Stimulated activated CD4-positive, alpha-beta T cell treated with anti-CD3 and anti-CD28 coated beads, Interleukin-15, amount 100 ng/mL, for 1 hour (primary cell): ENCODE measurements around the gene PMEPA1.

Experiments used
- DNase-seq, 2 donors: peaks; one replicate each; pipeline ENCODE4 v3.0.0-alpha.2; 2020; ENCODE audit warnings: low read depth in 1 of 2, low spot score in 1 of 2

PMEPA1 gene, protein sequence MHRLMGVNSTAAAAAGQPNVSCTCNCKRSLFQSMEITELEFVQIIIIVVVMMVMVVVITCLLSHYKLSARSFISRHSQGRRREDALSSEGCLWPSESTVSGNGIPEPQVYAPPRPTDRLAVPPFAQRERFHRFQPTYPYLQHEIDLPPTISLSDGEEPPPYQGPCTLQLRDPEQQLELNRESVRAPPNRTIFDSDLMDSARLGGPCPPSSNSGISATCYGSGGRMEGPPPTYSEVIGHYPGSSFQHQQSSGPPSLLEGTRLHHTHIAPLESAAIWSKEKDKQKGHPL

DNA sequence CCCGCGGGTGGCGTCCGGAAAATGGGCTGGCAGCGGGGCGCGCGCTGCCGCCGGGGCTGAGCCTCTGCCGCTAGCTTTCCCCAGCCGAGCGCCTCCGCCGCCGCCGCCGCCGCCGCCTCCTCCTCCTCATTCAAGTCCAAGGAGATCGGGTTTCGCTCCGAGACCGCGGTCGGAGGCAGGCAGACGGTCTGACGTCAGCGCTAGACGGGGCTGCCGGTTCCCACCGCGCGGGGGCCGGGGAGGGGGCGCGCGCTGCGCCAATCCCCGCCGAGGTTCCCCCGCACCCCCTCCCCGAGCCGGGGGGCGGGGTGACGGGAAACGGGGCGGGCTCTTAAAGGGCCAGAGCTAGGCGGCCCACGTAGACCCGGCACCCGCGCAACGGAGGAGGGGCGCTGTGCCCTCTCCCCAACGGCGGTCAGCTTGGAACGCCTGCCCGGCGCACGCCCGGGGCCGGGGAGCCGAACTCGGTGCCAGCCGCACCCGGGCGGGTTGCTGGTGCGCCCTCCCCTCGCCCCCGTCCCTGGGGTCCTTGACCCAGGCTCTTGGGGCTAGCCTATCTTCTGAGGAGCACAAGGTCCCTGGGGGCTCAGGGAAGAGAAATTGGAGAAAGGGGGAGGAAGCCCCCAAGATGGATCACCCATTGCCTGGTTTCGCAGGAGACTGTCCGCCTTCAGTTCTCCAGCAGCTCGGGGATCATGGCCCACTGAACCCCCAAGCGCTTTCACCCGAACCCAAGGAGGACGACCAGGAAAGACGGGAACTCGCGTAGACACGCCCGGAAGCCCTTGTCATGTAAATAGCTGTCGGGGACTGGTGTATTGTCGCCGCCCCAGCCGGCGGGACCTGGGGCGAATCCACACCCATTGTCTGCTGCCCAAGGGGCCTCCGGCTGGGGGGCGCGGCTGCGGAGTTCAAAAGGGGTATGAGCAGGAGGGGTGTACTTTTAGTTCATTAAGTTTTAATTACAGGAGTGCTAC lies at the start of gene PMEPA1:
TSS of gene PMEPA1 (minus strand) at position 193 of the 977 bp plus-strand sequence. CDS start 433 bp downstream, outside the sequence.
- peak; percentile 93 to 94 for DNase-seq

GRCh38 chr20:57757767-57758166 lies 48.0 kb upstream of the PMEPA1 start:
- no peak for DNase-seq

DNA sequence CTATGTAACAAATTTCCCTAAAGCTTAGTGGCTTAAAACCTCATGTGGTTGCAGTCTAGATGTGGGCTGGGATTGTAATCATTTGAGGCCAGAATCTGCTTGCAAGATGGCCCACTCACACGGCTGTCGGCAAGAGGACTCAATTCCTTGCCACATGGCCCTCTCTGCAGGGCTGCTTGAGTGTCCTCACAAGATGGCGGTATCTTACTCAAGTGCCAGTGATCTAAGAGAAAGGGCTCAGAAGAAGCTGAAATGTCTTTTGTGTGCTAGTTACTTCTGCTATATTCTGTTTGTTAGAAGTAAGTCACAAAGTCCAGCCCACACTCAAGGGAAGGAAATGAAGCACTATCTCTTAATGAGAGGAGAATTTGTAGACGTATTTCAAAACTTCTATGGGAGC lies 47.1 kb upstream of the PMEPA1 start:
- no peak for DNase-seq

- no peak for DNase-seq
Measured at GRCh38 chr20:57756213-57756612, 46.4 kb upstream of the PMEPA1 start.

- no peak for DNase-seq
Measured at GRCh38 chr20:57755609-57756008, 45.8 kb upstream of the PMEPA1 start.

DNA sequence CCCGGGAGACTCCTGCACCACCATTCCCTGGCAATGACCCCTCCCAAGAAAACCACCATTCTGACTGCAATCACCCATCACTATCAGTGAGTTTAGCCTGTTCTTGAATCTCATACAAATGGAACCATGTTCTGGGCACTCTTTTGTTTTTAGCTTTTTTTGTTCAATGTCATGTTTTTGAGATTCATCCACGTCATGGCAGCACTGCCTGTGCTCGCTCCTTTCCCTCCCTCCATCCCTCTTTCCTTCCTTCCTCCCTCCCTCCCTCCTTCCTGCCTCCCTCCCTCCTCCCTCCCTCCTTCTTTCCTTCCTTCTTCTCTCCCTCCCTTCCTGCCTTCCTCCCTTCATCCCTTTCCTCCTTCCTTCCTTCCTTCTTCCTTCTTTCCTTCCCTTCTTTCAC lies 44.4 kb upstream of the PMEPA1 start:
- DNase-seq = no peak

DNA sequence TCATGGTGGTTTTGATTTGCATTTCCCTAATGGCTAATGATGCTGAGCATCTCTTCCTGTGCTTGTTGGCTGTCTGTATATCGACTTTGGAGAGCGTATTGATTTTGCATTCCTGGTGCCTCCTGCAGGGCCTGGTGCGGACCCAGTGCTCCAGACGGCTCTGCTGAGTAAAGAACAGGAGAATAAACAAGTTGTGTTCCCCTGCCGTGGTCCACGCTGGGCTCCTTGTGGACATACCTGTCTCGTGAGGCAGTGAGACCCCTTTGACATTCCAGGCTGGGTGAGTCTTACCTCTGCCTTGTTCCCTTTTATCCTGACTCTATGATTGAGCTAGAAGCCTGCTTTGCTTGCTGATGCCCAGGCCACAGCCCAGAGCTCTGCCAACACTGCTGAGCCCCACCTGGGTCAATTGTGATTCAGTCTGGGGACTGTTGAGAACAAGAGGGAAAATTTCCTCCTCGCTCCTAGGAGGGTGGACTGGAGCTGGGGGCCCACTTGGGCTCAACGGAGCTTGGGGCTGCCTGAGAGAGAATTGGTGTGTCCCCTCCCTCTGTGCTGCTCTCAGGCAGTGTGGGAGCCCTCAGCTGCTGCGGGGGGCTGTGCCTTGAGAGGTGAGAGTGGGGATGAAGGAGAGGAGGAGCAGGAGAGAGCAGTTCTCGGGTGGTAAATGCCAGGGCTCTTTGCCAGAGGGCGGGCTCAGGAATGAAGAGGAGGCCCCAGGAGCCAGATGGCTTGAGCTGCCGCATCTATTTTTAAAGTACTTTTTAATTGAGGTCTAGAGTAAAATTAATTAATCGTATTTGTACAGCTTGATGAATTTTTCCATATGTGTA lies 43.7 kb upstream of the PMEPA1 start:
- DNase-seq = no peak

GRCh38 chr20:57751411-57751810 lies 41.6 kb upstream of the PMEPA1 start:
- no peak for DNase-seq

GRCh38 chr20:57749869-57750268 lies 40.1 kb upstream of the PMEPA1 start:
- no peak for DNase-seq

- no peak for DNase-seq
Measured at GRCh38 chr20:57749131-57749690, 39.4 kb upstream of the PMEPA1 start.

DNA sequence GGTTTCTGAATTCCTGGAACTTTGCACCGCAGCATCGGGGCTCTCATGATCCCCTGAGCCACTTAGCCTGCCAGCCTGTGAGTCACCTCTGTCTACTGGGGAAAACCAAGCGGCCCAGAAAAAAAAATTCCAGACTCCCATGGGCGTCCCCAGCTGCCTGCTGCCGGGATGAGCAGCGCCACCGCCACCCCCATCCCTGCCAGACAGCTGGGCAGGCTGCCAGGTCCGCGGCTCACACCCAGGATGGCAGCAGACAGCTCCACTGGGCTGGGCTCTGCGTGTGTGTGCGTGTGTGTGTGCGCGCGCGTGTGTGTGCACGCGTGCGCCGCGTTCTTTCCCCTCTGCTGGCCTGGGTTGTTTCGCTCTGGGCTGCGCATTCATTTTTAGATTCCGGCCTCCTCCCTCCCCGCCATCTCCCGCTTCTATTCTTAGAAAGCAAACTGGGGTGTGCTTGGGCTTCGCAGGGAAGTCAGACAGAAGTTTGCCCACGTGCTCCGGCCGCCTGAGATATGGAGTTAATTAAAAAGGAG lies 38.9 kb upstream of the PMEPA1 start:
- peak; percentile 18 to 52 for DNase-seq

GRCh38 chr20:57747861-57748481 lies 38.2 kb upstream of the PMEPA1 start:
- DNase-seq = no peak

DNA sequence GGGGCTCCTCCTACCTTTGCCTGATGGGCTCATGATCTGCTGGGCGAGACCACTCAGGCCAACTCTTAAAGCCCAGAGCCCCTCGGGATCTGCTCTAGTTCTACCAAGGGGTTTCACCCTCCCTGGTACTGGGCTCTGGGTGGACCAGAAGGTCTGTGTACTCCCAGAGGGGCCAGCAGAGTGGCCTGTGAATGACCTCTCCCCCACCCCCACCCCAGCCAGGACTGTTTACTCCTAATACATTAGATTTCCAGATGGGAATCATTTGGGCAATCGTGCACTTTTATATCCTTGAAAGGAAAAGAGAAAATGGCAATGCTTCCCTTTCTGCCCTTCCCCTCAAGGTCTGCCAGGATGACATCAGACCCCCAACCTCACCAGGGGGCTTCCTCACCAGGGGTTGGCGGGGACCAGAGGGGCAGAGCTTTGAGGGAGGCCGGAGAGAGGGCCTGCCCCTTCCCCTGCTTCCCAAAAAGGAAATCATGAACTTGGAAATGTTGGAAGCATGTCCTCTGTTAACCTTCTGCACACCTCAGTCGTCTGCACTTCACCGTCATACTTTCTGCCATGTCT lies 37.1 kb upstream of the PMEPA1 start:
- DNase-seq = no peak

- no peak for DNase-seq
Measured at GRCh38 chr20:57746201-57746600, 36.4 kb upstream of the PMEPA1 start.

GRCh38 chr20:57744206-57744605 lies 34.4 kb upstream of the PMEPA1 start:
- DNase-seq = no peak

DNA sequence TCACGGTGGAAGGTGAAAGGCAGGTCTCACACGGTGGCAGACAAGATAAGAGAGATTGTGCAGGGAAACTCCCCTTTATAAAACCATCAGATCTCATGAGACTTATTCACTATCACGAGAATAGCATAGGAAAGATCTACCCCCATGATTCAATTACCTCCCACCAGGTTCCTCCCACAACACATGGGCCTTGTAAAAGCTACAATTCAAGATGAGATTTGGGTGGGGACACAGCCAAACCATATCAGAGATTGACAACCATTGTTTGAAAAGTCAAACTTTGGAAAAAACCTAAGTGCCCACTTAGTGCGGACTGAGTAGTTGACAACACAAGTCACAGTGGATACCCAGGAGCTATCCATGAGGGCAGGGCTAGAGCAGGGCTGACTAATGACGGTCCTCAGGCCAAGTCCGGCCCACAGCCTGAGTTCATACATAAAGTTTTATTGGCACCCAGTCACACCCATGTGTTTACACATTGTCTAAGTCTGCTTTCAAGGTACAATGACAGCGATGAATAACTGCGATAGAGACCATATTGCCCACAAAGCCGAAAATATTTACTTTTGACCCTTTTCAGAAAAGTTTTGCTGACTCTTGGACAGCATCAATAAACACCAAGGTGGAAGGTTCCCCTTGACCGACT lies 33.8 kb upstream of the PMEPA1 start:
- DNase-seq = no peak

DNA sequence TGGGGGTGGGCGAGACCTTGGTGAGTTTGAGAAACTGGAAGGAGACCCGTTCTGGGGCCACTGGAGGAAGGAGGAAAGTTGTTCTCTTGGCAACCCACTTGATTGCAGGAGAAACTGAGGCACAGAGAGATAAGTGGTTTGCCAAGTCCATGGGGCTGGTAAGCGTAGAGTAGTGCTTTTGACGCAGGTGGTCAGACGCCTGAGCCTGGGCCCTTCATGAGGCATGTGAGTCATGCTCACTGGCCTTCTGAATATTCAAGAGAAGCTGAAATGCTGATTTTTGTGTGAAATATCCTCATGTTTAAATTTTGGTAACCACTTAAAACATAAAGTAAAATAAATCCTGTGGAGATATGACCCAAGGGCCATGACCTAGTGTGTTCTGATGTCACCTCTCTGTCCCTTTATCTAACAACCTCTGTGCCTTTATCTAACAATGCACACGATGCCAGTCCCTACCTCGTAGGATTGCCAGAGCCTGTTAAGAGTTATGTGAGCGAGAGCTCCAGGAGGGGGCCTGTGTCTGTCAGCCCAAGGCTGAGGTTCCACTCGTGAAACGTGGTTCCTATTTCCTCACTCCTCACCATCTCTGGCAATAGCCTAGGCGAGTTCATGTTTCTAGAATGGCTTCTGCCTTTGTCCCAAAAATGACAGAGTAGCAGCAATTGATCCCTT lies 32.8 kb upstream of the PMEPA1 start:
- DNase-seq = no peak

GRCh38 chr20:57738484-57738883 lies 28.7 kb upstream of the PMEPA1 start:
- DNase-seq = no peak

DNA sequence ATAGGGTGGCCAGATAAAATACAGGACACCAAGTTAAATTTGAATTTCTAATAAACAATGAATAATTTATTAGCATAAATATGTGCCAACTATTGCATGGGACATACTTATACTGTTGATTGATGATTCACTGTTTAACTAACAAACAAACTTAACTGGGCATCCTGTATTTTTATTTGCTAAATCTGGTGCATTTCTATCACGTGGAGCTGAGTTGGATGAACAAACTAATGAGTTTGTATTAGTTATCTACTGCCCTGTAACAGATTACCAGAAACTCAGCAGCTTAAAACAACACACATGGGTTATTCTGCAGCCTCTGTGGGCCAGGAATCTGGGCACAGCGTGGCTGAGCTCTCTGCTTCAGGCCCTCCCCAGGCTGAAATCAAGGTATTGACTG lies 28.2 kb upstream of the PMEPA1 start:
- no peak for DNase-seq
